Hepatocyte (in vitro differentiated cells): Measurements from ENCODE around the gene FDXR. TPM values are rescaled to one million over a fixed set of nuclear protein-coding genes. Genes with fewer than 3 reads are reported as not detected.

Source experiments
- DNase-seq: peaks from one replicate; pipeline ENCODE4 v3.0.0-alpha.2; 2016; ENCODE audit warnings: low spot score
- H2AFZ ChIP-seq: fragments of 200-600 bp; sonication (generic); 2 replicates; pipeline ENCODE4 v1.6.0; 2016; ENCODE audit warnings: antibody characterized with exemption, mild to moderate bottlenecking
- H3K27ac ChIP-seq: fragments of 200-600 bp; sonication (generic); 2 replicates; pipeline ENCODE4 v1.5.1; 2016; ENCODE audit warnings: mild to moderate bottlenecking
- H3K27me3 ChIP-seq: fragments of 200-600 bp; sonication (generic); 2 replicates; pipeline ENCODE4 v1.6.1; 2016
- H3K36me3 ChIP-seq: fragments of 200-600 bp; sonication (generic); replicated peaks from 2 replicates; pipeline ENCODE4 v1.5.1; 2016; ENCODE audit warnings: low read depth; ENCODE audit not compliant: insufficient read depth
- H3K4me1 ChIP-seq: fragments of 200-600 bp; sonication (generic); 2 replicates; pipeline ENCODE4 v1.5.1; 2016; ENCODE audit warnings: mild to moderate bottlenecking, moderate library complexity; ENCODE audit not compliant: insufficient read depth
- H3K4me2 ChIP-seq: fragments of 200-600 bp; sonication (generic); 2 replicates; pipeline ENCODE4 v1.6.0; 2016
- H3K4me3 ChIP-seq: fragments of 200-600 bp; sonication (generic); 2 replicates; pipeline ENCODE4 v1.5.1; 2016; ENCODE audit warnings: mild to moderate bottlenecking
- H3K79me2 ChIP-seq: fragments of 200-600 bp; sonication (generic); 2 replicates; pipeline ENCODE4 v1.6.0; 2017; ENCODE audit warnings: mild to moderate bottlenecking
- H3K9me2 ChIP-seq: fragments of 200-600 bp; sonication (generic); replicated peaks from 2 replicates; pipeline ENCODE4 v1.6.0; 2017; ENCODE audit warnings: mild to moderate bottlenecking; ENCODE audit not compliant: insufficient read depth
- H3K9me3 ChIP-seq: fragments of 200-600 bp; sonication (generic); 2 replicates; pipeline ENCODE4 v1.5.1; 2016; ENCODE audit warnings: low read depth, mild to moderate bottlenecking
- H4K20me1 ChIP-seq: fragments of 200-600 bp; sonication (generic); 2 replicates; pipeline ENCODE4 v1.6.0; 2016; ENCODE audit warnings: mild to moderate bottlenecking; ENCODE audit not compliant: insufficient read depth, poor library complexity, severe bottlenecking
- EZH2 ChIP-seq: fragments of 200-600 bp; sonication (generic); IDR thresholded peaks from 2 replicates; pipeline ENCODE4 v1.6.1; 2016; ENCODE audit warnings: antibody characterized with exemption, mild to moderate bottlenecking, borderline replicate concordance
- EZH2phosphoT487 ChIP-seq: fragments of 200-600 bp; sonication (generic); IDR thresholded peaks from one replicate; pipeline ENCODE4 v1.6.1; 2018; ENCODE audit warnings: antibody characterized with exemption, mild to moderate bottlenecking, low read depth, moderate library complexity; ENCODE audit not compliant: unreplicated experiment, severe bottlenecking
- WGBS: methylation state at CpG from one replicate; pipeline ENCODE4 v1.1.6; 2016; ENCODE audit warnings: low lambda C conversion rate; ENCODE audit errors: missing lambda C conversion rate; 5-methylcytosine and 5-hydroxymethylcytosine counted together
- polyA plus RNA-seq: library from polyadenylated mRNA; unstranded; fragments of >200 nt; fragmentation: Nextera tagmentation; extraction: Ambion mirVana; gene quantifications from 2 replicates; pipeline ENCODE4 v1.2.1, GENCODE V29; 2016
- total RNA-seq: library from RNA; depleted of rRNA; stranded (reverse); fragments of >200 nt; gene quantifications from 2 replicates; pipeline ENCODE4 v1.2.3, GENCODE V29; 2014
- TF ChIP-seq, protein P1 (sequence below): fragments of 200-600 bp; sonication (generic); IDR thresholded peaks from 2 replicates; pipeline ENCODE4 v1.5.1; 2016; ENCODE audit warnings: antibody characterized with exemption, mild to moderate bottlenecking; ENCODE audit not compliant: poor library complexity

Gene FDXR
- total and polyA plus RNA-seq, 2 experiments from 2014 or later: 12.2 to 14.2 TPM

DNA sequence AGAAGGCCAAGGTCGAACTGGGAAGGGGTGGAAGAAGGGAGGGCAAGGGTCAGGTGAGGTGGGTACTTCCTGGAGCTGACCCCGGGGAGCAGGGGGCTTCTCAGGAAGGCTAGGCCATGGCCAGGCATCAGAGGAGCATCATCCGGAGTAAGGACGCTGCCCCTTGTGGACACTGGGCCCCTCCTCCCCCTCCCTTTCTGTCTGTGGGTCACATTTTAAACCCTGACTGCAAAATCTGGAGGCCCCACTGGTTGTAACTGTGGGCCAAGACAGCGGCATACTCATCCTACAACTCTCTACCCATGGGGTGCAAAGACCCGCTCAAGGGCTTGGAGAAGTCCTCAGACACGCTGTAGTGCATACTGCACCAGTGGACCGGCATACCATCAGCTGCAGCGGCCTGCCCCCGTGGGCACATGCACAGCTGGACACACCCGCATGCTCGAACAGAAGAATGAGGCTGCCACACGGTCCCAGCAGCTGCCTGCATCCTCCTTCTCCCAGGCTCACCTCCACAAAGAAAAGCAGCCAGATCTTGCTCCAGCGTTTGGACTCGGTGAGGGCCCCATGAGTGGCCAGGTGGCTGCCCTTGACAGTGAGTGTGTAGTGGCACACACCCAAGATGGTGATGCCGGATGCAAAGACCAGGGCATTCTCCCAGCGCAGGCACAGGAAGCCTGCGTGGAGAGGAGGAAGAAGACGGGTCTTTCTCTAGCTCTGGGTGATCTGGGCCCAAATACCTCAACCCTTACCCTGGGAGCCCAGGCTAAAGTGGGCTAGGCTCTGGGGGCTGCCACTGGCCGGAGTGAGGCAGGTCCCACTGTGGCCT, 19.4 kb upstream of the FDXR start:
- Histone ChIP-seq H4K20me1 (no peaks in the 10 kb centered on the region), H3K27me3 (peaks cover 47% of the 10 kb centered on the region), H3K4me1 (peaks cover 9% of the 10 kb centered on the region), H3K4me3 (no peak overlapping the region), H3K27ac (no peak overlapping the region), H3K9me2 (no peaks in the 10 kb centered on the region), H3K36me3 (no peaks in the 10 kb centered on the region), H2AFZ (no peak overlapping the region), H3K4me2 (peak overlapping the region; percentile 87), H3K79me2 (no peaks in the 10 kb centered on the region), H3K9me3 (no peaks in the 10 kb centered on the region)
- no peak for DNase-seq
- WGBS: 87% methylated on average over 20 of the region's 20 CpGs
- TF ChIP-seq EZH2: no peak
- no peak for TF ChIP-seq EZH2phosphoT487
- TF ChIP-seq, protein P1, sequence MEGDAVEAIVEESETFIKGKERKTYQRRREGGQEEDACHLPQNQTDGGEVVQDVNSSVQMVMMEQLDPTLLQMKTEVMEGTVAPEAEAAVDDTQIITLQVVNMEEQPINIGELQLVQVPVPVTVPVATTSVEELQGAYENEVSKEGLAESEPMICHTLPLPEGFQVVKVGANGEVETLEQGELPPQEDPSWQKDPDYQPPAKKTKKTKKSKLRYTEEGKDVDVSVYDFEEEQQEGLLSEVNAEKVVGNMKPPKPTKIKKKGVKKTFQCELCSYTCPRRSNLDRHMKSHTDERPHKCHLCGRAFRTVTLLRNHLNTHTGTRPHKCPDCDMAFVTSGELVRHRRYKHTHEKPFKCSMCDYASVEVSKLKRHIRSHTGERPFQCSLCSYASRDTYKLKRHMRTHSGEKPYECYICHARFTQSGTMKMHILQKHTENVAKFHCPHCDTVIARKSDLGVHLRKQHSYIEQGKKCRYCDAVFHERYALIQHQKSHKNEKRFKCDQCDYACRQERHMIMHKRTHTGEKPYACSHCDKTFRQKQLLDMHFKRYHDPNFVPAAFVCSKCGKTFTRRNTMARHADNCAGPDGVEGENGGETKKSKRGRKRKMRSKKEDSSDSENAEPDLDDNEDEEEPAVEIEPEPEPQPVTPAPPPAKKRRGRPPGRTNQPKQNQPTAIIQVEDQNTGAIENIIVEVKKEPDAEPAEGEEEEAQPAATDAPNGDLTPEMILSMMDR: no peak

DNA sequence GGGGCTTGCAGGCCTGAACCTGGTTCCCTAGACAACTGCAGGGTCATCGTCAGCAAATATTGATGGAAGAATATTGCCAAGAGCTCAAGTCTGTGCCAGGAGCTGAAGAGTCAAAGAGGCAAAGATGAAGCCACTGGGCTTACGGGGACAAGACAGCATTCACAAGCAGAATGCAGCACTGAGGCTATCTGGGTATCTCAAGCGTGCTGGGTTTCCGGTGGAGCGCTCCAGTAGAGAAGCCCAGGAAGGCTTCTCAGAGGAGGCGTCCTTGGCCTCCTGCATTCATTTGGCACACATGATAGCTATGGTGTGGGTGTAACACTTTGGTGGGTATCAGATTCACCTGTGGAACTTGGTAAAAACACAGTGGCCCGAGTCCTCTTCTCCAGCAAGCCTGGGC, 17.8 kb upstream of the FDXR start:
- DNase-seq: no peak
- H3K9me2 ChIP-seq: no peaks in the 10 kb centered on the region
- no peaks in the 10 kb centered on the region for H3K36me3 ChIP-seq
- H3K79me2 ChIP-seq: no peaks in the 10 kb centered on the region
- peaks cover 9% of the 10 kb centered on the region for H3K4me1 ChIP-seq
- no peak overlapping the region for H2AFZ ChIP-seq
- H3K4me3 ChIP-seq: no peak overlapping the region
- H3K27me3 ChIP-seq: peaks cover 32% of the 10 kb centered on the region
- TF ChIP-seq, protein P1: no peak
- TF ChIP-seq EZH2 (no peak), EZH2phosphoT487 (no peak)
- H3K4me2 ChIP-seq: no peak overlapping the region
- no peaks in the 10 kb centered on the region for H3K9me3 ChIP-seq
- H3K27ac ChIP-seq: no peak overlapping the region
- WGBS: 91% methylated on average over 7 of the region's 7 CpGs
- H4K20me1 ChIP-seq: no peaks in the 10 kb centered on the region

- H3K4me1 ChIP-seq: peaks cover 5% of the 10 kb centered on the region
- no peak overlapping the region for H2AFZ ChIP-seq
- H3K9me3 ChIP-seq: no peaks in the 10 kb centered on the region
- TF ChIP-seq EZH2phosphoT487 (no peak), EZH2 (no peak)
- TF ChIP-seq, protein P1: no peak
- no peaks in the 10 kb centered on the region for H4K20me1 ChIP-seq
- H3K36me3 ChIP-seq: no peaks in the 10 kb centered on the region
- H3K27me3 ChIP-seq: peaks cover 14% of the 10 kb centered on the region
- no peaks in the 10 kb centered on the region for H3K79me2 ChIP-seq
- no peak overlapping the region for H3K4me2 ChIP-seq
- 62% methylated on average over 13 of the region's 13 CpGs for WGBS
- no peaks in the 10 kb centered on the region for H3K9me2 ChIP-seq
- DNase-seq: no peak
- H3K4me3 ChIP-seq: no peak overlapping the region
- H3K27ac ChIP-seq: no peak overlapping the region
Measured at GRCh38 chr17:74888469-74888868, 15.7 kb upstream of the FDXR start.
